ENCODE results near the gene CRTC2.

Gene CRTC2

DNA sequence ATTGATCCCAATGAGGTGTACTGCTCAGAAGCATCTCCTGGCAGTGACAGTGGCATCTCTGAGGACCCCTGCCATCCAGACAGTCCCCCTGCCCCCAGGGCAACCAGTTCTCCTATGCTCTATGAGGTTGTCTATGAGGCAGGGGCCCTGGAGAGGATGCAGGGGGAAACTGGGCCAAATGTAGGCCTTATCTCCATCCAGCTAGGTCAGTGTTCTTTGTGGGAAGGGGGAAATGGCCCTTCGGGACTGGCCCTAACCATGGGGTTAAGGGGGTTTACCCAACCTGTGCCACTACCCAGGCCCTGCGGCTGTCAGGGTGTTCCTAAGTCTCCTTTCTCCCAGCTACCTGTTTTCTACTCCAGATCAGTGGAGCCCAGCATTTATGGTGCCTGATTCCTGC lies 10.6 kb upstream of the CRTC2 start:
- peak overlapping the region; percentile 97 for H3K4me3 ChIP-seq (ENCODE audit: low read depth, low read length)
- TF ChIP-seq, protein P1, sequence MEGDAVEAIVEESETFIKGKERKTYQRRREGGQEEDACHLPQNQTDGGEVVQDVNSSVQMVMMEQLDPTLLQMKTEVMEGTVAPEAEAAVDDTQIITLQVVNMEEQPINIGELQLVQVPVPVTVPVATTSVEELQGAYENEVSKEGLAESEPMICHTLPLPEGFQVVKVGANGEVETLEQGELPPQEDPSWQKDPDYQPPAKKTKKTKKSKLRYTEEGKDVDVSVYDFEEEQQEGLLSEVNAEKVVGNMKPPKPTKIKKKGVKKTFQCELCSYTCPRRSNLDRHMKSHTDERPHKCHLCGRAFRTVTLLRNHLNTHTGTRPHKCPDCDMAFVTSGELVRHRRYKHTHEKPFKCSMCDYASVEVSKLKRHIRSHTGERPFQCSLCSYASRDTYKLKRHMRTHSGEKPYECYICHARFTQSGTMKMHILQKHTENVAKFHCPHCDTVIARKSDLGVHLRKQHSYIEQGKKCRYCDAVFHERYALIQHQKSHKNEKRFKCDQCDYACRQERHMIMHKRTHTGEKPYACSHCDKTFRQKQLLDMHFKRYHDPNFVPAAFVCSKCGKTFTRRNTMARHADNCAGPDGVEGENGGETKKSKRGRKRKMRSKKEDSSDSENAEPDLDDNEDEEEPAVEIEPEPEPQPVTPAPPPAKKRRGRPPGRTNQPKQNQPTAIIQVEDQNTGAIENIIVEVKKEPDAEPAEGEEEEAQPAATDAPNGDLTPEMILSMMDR (IDR thresholded peaks at IDR 0.05; ENCODE audit: control insufficient read depth, extremely low read depth, insufficient read depth): no peak
- DNase-seq (ENCODE audit: low read depth): no peak

DNA sequence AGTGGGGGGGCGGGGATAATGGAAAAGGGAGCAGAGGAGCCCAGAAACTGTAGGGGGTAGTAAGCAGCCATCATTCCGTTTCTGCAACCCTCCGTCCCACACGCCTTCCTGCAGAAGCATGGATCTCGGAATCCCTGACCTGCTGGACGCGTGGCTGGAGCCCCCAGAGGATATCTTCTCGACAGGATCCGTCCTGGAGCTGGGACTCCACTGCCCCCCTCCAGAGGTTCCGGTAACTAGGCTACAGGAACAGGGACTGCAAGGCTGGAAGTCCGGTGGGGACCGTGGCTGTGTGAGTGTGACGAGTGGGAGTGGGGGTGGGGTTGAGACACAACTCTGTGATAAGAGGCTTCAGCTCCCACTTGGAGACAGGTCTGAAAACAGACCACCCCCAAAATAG lies 10.0 kb upstream of the CRTC2 start:
- H3K4me3 ChIP-seq (ENCODE audit: low read depth, low read length): peak overlapping the region; percentile 97
- no peak for DNase-seq (ENCODE audit: low read depth)
- TF ChIP-seq, protein P1 (IDR thresholded peaks at IDR 0.05; ENCODE audit: control insufficient read depth, extremely low read depth, insufficient read depth): no peak

DNA sequence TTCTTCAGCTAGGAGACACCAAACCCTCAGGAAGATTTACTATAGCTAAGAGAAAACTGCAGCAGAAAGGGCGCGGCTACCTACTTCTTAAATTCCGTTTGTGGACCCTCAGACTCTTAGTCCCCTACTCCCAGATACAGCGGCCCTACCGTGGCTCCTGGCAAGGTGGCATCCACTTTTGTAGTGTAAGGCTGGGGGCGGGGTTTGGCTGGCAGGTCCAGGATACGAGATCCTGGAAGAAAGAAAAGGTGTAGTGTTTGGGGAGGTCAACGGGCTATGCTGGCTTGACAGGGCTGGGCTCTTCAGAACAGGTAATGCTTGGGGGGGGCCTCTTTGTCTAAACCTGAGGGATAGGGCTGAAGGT lies 9.6 kb upstream of the CRTC2 start:
- H3K4me3 ChIP-seq (ENCODE audit: low read depth, low read length): peak overlapping the region; percentile 97
- TF ChIP-seq, protein P1 (IDR thresholded peaks at IDR 0.05; ENCODE audit: control insufficient read depth, extremely low read depth, insufficient read depth): no peak
- DNase-seq (ENCODE audit: low read depth): no peak

DNA sequence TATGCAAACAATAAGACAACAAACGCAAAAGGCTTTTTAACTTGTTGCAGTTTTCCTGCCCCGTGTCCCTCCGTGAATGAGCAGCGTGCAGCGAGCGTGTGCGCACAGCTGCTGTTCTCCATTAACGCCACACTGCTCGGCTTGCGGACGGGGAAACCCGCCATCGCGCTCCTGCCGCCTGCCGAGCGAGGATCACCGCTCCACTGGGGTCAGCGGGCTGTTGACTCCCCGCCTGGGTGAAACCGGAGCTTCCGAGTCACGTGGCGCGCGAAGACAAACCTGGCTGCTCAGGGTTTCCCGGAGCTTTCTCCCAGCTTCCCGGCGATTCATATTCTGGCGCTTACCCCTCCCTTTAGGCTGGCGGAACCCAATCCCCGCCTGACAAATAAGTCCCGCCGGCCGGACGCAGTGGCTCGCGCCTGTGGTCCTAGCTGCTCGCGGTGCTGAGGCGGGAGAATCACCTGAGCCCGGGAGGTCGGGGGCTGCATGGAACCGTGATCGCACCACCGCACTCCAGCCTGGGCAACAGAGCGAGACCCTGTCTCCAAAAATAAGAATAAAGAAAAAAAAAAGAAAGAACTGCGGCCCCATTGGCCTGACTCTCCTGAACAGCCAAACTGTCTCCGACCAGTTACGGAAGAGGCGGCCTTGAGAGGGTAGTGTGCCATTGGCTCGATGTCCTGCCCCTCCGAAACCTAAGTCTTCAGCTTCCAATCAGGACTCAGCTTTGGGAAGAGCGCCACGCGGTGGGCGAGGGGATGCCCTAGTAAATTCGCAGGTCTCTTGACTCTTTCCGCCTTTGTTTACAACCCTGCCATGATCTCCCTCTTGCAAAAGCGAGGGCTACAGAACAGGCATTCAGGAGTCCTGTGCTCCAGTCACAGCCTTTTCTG lies 8.9 kb upstream of the CRTC2 start, which contains the start of gene CREB3L4:
Gene CREB3L4 (plus strand): TSS at position 796 of the 893 bp plus-strand sequence. CDS start 624 bp downstream, outside the sequence.
- TF ChIP-seq, protein P1 (IDR thresholded peaks at IDR 0.05; ENCODE audit: control insufficient read depth, extremely low read depth, insufficient read depth): peak; percentile 50
- H3K4me3 ChIP-seq (ENCODE audit: low read depth, low read length): peak within 1 kb of the TSS; percentile 97
- peak; percentile 98 for DNase-seq (ENCODE audit: low read depth)

DNA sequence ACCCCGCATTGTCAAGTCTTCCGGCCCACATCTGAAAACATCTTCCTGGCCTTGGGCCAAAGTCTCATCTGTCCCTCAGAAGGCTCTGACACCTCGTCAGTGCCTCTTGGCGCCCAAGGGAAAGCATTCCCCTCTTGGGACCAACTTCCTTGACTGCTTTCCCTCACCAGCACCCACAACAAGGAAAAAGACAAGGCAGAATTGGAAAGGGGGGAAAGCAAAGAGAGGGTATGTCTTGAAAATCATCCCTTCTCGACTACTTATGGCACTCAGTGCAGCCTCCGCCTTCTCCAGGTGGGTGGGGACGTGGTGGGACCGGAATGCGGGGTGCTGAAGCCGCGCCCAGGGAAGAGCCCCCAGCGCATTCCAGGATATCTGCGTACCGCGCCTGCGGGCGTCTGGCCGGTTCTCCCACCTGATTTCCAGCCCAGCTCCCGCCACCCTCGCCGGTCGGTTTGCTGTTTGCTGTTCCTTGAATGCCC lies 5.5 kb upstream of the CRTC2 start:
- DNase-seq (ENCODE audit: low read depth): no peak
- peak overlapping the region; percentile 93 for H3K4me3 ChIP-seq (ENCODE audit: low read depth, low read length)
- TF ChIP-seq, protein P1 (IDR thresholded peaks at IDR 0.05; ENCODE audit: control insufficient read depth, extremely low read depth, insufficient read depth): no peak

DNA sequence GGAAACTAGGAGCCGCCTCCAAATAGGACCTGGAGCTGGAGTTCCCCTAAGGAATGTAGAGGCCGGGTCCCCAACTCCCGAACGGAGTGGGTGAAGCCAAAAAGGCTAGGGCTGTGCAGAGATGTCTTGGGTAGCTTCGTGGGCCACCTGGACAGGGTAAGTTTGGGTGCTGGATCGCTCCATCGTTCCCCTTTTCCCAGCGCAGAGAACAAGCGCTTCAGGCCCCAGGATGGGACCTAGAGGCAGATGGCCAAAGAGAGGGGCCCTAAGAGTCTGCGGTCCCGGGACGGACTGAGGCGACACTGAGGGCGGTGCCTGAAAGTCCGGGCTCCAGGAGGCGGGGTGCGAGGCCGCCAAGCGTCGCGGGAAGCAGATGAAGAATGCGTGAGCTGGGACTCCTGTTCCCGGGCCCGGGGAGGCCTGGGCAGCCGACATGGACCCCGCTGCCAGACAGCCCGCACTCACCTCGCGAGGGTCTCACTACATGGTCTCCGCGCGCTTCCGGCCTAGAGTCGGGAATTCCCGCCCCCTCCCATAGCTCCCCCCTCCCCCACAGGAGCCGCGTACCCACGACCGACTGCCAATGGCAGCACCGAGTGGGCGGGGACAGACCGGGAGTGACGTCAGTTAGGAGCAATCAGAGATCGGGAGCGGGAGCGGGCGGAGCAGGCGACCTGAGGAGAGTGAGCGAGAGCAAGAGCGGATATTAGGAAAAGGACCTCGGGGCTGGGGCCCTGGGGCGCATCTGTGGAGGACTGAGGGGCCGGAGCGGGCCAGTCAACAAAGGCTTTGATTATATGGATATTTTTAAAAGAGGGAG lies 4.8 kb upstream of the CRTC2 start, which contains the start of gene SLC39A1:
Gene SLC39A1 (minus strand): TSS at position 508 of the 820 bp plus-strand sequence. CDS start 822 bp downstream, outside the sequence.
- TF ChIP-seq, protein P1 (IDR thresholded peaks at IDR 0.05; ENCODE audit: control insufficient read depth, extremely low read depth, insufficient read depth): no peak
- DNase-seq (ENCODE audit: low read depth): peak; percentile 93
- peak within 1 kb of the TSS; percentile 93 for H3K4me3 ChIP-seq (ENCODE audit: low read depth, low read length)
